Activated T-cell treated with anti-CD3 and anti-CD28 coated beads, Interleukin-2, amount 50 U/mL, for 24 hours (primary cell): ENCODE results near the gene RAPGEF1.
"Not testable (repeated sequence)": the region's sequence is repeated elsewhere in the genome, so short reads cannot be mapped to it uniquely, and the experiment has no call there.

Source experiments
- DNase-seq: peaks from one replicate; pipeline ENCODE4 v3.0.0-alpha.2; 2020
- H3K27ac Mint-ChIP-seq: 2 replicates; pipeline ENCODE4 v1.8.0; 2020; ENCODE audit warnings: mild to moderate bottlenecking, mixed read lengths
- H3K27me3 Mint-ChIP-seq: 2 replicates; pipeline ENCODE4 v1.8.0; 2020; ENCODE audit warnings: mixed read lengths
- H3K36me3 Mint-ChIP-seq: 2 replicates; pipeline ENCODE4 v1.8.0; 2020; ENCODE audit warnings: low read depth, mixed read lengths
- H3K4me1 Mint-ChIP-seq: 2 replicates; pipeline ENCODE4 v1.8.0; 2020; ENCODE audit warnings: low read depth, mixed read lengths
- H3K4me3 Mint-ChIP-seq: 2 replicates; pipeline ENCODE4 v1.8.0; 2020; ENCODE audit warnings: mild to moderate bottlenecking, moderate library complexity, mixed read lengths
- H3K9me3 Mint-ChIP-seq: 2 replicates; pipeline ENCODE4 v1.8.0; 2020; ENCODE audit warnings: mixed read lengths

The RAPGEF1 gene

DNA sequence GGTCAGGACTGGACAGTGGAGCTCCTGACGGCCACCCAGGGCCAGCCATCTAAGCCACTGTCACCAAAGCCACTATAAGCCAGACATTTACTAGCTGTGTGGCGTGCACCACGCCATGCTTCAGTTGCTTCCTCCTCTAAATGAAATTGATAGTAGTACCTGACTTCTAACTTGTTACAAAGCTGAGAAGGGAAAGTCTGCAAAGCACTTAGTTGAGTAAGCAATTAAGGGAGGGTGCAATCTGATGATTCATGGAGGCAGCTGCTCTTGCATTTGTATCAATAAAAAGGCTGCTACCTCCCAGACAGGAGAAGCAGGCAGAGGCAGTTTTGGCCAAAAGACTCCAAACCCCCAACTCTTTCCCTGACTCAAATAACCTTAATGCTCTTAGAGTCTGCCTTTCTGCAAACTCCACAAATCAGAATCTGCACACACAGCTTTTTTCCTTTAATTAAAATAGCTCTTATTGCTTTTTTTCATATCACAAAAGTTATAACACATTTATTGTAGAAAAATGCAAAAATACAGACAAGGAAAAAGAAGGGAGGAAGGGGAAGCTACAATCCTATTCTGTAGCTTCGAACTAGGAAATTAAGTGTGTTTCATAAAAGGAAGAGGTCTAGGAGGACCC is 19.3 kb upstream of the RAPGEF1 start:
- Mint-ChIP-seq H3K36me3 (no peaks in the 10 kb centered on the region), H3K4me1 (peaks cover 21% of the 10 kb centered on the region), H3K27me3 (peaks cover 3% of the 10 kb centered on the region), H3K27ac (no peak overlapping the region), H3K9me3 (no peaks in the 10 kb centered on the region), H3K4me3 (no peak overlapping the region)
- DNase-seq, result no peak

DNA sequence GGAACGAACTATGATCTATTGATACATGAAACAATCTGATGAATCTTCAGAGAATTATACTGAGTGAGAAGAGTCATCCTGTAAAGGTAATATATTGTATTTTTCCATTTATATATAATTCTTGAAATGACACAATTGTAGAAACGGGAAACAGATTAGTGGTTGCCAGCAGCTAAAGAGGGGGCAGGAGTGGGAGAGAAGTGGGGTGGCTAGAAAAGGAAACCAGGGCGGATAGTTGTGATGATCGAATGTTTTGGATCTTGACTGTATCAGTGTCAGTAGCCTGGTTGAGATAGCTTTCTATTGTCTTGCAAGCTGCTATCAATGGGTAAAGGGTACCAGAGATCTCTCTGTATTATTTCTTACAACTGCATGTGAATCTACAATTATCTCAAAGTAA is 17.7 kb upstream of the RAPGEF1 start:
- DNase-seq, result no peak
- H3K4me3 Mint-ChIP-seq, result no peak overlapping the region
- peaks cover 21% of the 10 kb centered on the region for H3K4me1 Mint-ChIP-seq
- peaks cover 3% of the 10 kb centered on the region for H3K27me3 Mint-ChIP-seq
- no peaks in the 10 kb centered on the region for H3K36me3 Mint-ChIP-seq
- no peaks in the 10 kb centered on the region for H3K9me3 Mint-ChIP-seq
- no peak overlapping the region for H3K27ac Mint-ChIP-seq

DNA sequence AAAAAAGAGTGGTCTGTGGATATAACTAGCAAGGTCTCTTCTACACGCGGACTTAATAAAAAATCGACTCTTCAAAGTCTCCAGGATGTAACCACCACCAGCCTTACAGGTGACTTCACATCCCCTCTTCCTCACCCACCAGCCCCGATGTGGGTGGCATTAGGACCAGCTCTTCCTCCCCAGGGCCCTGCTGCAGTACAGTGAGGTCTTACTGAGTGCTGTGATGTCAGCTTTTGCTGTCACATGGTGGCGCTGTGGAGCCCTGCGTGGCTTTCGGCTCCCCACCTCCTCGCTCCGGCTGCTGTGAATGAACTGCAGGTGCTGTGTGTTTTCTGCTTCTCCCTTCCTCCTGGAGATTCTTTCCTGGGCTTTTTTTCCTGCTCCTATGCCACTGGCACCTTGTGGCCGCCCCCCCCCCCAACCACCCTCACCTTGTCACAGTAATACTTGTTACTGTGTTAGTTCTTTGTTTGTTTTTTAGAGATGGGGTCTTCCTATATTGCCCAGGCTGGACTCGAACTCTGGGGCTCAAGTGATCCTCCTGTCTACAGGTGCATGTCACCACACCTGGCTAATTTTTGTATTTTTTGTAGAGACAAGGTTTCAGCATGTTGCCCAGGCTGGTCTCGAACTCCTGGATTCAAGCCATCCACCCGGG is 15.8 kb upstream of the RAPGEF1 start:
- peak; percentile 89 for DNase-seq
- no peak overlapping the region for H3K27ac Mint-ChIP-seq
- H3K4me1 Mint-ChIP-seq, result peaks cover 21% of the 10 kb centered on the region
- no peaks in the 10 kb centered on the region for H3K9me3 Mint-ChIP-seq
- no peaks in the 10 kb centered on the region for H3K36me3 Mint-ChIP-seq
- H3K4me3 Mint-ChIP-seq, result no peak overlapping the region
- peaks cover 3% of the 10 kb centered on the region for H3K27me3 Mint-ChIP-seq

DNA sequence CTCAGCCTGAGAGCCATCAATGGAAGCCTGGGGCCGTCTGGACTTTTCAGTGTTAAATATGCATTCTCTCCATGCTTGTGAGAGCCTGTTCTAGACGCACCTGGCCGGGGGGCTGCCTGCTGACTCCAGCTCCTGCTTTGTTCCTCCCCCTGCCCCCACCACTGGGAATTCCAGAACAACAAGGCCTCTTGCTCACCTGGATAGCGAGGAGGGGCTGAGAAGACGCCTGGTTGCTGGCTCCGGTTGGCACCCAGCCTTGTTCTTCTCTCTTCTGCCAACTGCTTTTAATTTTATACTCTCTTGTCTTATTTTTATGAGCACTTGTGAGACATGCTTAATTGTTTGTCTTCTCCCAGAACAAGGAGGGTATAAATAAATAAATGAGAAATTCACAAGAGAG is 15.0 kb upstream of the RAPGEF1 start:
- Mint-ChIP-seq H3K36me3 (no peaks in the 10 kb centered on the region), H3K27ac (no peak overlapping the region), H3K4me3 (no peak overlapping the region)

DNA sequence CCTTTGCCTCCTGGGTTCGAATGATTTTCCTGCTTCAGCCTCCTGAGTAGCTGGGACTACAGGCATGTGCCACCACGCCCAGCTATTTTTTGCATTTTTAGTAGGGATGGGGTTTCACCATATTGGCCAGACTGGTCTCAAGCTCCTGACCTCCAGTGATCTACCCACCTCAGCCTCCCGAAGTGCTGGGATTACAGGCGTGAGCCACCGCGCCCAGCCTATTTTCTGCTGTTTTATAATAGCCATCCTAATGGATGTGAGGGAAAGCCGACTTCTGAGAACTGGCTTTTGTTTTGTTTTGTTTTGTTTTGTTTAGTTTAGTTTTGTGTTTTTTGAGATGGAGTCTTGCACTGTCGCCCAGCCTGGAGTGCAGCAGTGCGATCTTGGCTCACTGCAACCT is 13.9 kb upstream of the RAPGEF1 start:
- not testable (repeated sequence) for H3K4me3 Mint-ChIP-seq, H3K27ac Mint-ChIP-seq, H3K9me3 Mint-ChIP-seq, H3K36me3 Mint-ChIP-seq, H3K27me3 Mint-ChIP-seq, DNase-seq
- H3K4me1 Mint-ChIP-seq, result peaks cover 16% of the 10 kb centered on the region

More for the DNA sequence above, 15.0 kb upstream of the RAPGEF1 start:
- H3K4me1 Mint-ChIP-seq, result peaks cover 21% of the 10 kb centered on the region
- DNase-seq, result no peak
- no peaks in the 10 kb centered on the region for H3K9me3 Mint-ChIP-seq
- peaks cover 3% of the 10 kb centered on the region for H3K27me3 Mint-ChIP-seq

DNA sequence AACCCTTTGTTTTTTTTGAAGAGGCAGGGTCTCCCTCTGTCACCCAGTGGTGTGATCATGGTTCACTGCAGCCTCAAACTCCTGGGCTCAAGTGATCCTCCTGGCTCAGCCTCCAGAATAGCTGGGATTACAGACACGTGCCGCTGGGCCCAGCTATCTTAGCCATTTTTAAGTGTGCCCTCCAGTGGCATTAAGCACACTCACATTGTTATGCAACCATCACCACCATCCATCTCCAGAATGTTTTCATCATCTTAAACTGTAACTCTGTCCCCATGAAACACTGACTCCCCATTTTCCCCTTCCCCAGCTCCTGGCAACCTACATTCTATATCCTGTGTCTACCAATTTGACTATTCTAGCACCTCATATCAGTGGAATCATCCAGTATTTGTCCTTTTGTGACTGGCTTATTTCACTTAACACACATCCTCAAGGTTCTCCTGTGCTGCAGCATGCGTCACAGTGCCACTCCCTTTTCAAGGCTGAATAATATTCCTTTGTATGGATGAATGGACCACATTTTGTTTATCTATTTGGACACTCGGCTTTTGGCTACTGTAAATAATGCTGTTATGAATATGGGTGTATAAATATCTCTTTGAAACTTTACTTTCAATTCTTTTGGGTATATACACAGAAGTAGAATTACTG is 12.5 kb upstream of the RAPGEF1 start:
- no peak for DNase-seq
- Mint-ChIP-seq H3K4me3 (no peak overlapping the region), H3K4me1 (peaks cover 12% of the 10 kb centered on the region), H3K27ac (no peak overlapping the region), H3K36me3 (no peaks in the 10 kb centered on the region), H3K9me3 (no peaks in the 10 kb centered on the region), H3K27me3 (no peaks in the 10 kb centered on the region)

DNA sequence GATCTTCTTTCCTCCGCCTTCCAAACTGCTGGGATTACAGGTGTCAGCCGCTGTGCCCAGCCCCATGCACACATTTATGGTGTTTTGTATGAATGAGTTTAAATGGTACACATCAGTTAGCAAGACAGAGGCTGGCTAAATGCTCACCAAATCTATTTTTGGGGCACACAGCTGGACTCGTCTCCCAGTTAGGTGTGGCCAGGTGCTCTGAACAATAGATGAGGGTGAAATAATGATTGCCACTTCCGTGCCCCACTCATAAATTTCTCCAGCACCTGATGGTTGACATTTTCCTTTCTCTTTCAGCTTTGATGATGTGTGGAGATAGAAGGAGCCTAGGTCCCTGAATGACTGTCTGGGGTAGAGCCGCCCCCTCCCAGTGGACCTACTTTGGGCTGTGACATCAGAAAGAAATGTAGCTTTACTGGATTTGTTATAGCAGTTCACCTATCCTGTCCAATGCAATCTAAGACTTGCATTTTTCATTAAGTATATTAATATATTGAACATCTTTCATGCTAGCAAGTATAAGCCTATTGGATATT is 8.6 kb upstream of the RAPGEF1 start:
- H3K4me1 Mint-ChIP-seq, result peaks cover 35% of the 10 kb centered on the region
- H3K27me3 Mint-ChIP-seq, result no peaks in the 10 kb centered on the region
- H3K9me3 Mint-ChIP-seq, result no peaks in the 10 kb centered on the region
- H3K27ac Mint-ChIP-seq, result no peak overlapping the region
- H3K4me3 Mint-ChIP-seq, result no peak overlapping the region
- no peak for DNase-seq
- no peaks in the 10 kb centered on the region for H3K36me3 Mint-ChIP-seq

DNA sequence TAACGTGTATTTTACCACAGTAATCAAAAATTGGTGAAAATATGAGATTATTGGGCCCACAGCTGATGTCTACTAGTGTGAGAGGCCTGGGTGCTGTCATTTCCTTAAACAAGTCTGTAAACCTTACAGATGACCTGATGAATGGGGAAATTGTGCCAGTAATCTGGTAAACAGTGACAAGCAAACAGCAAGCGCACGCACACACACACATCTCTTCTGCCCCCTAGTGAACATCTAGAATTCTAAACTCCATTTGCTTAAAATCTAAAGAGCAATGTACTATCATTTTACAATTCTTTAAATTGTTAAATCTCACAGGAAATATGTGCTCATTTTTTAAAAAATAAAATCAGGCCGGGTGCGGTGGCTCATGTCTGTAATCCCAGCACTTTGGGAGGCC is 7.5 kb upstream of the RAPGEF1 start:
- no peaks in the 10 kb centered on the region for H3K9me3 Mint-ChIP-seq
- H3K27ac Mint-ChIP-seq, result no peak overlapping the region
- no peaks in the 10 kb centered on the region for H3K27me3 Mint-ChIP-seq
- peaks cover 45% of the 10 kb centered on the region for H3K4me1 Mint-ChIP-seq
- no peak overlapping the region for H3K4me3 Mint-ChIP-seq
- no peak for DNase-seq
- no peaks in the 10 kb centered on the region for H3K36me3 Mint-ChIP-seq

DNA sequence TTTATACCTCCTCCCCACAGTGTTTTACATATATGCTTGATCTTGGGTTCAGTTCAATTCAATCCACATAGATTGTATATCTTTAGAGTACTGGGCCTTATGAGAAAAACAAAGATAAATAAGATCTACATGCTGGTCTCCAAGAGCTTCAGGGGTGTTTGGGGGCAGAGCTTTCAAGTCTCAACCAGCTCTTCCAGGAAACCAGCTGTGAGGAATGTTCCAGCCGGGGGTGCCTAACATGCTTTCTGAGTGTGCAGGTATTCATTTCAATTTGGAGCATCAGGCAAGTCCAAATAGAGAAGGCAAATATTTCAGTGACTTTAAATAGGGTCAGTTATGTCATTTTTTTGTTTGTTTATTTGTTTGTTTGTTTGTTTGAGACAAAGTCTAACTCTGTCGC is 5.7 kb upstream of the RAPGEF1 start:
- no peak overlapping the region for H3K4me3 Mint-ChIP-seq
- no peak for DNase-seq
- H3K27ac Mint-ChIP-seq, result no peak overlapping the region
- peaks cover 45% of the 10 kb centered on the region for H3K4me1 Mint-ChIP-seq
- no peaks in the 10 kb centered on the region for H3K36me3 Mint-ChIP-seq
- H3K27me3 Mint-ChIP-seq, result no peaks in the 10 kb centered on the region
- H3K9me3 Mint-ChIP-seq, result no peaks in the 10 kb centered on the region

DNA sequence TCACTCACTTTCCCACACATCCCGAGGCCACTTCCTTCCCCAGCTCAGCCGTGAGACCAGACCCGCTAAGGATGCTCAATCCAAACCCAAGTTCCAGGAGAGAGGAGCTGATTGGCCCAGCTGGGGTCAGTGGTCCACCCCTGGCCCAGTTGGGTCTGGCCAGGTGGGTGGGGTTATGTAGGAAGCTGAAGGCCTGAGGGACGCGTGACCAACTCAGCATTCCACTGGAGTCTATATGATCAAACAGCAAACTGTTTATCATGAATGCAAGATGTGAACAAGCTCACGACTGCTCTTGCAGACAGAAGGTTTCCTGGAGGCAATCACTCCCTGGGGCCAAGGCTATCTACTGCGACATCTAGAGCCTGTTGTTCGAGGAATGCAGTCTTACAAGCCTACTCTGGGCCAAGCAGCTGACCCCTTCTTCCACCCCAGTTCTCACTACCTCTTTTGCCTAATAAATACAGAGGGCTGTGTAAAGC is 4.9 kb upstream of the RAPGEF1 start:
- H3K9me3 Mint-ChIP-seq, result no peaks in the 10 kb centered on the region
- H3K36me3 Mint-ChIP-seq, result no peaks in the 10 kb centered on the region
- DNase-seq, result no peak
- no peak overlapping the region for H3K4me3 Mint-ChIP-seq
- no peaks in the 10 kb centered on the region for H3K27me3 Mint-ChIP-seq
- peaks cover 49% of the 10 kb centered on the region for H3K4me1 Mint-ChIP-seq
- peak overlapping the region; percentile 79 for H3K27ac Mint-ChIP-seq

DNA sequence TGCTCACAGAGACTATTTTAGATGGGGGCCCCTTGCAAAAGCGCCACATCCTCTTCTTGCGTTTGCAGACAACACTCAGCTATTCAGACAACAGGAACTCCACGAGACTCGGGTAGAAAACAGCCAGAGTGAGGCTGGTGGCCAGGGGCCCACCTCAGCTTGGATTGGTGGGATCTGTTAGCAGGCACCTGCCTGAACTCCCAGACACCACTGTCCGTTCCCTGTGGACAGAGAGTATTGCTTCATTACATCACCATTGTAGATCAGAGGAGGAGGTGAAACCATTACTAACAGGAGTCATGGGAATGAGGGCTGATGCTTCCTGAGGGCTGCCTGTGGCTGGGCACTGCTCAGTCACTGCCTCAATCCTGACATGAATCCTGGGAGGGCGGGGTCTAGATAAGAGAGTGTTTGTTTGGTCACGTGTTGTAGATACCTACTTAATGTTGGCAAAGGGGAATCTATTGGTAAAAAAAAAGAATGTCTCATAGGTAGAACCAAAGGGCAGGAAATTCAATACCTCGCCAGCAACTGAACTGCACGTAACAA is 4.4 kb upstream of the RAPGEF1 start:
- H3K27ac Mint-ChIP-seq, result peak overlapping the region; percentile 79
- peaks cover 49% of the 10 kb centered on the region for H3K4me1 Mint-ChIP-seq
- no peak for DNase-seq
- no peak overlapping the region for H3K4me3 Mint-ChIP-seq
- H3K36me3 Mint-ChIP-seq, result peaks cover under 1% of the 10 kb centered on the region
- H3K27me3 Mint-ChIP-seq, result no peaks in the 10 kb centered on the region
- no peaks in the 10 kb centered on the region for H3K9me3 Mint-ChIP-seq

DNA sequence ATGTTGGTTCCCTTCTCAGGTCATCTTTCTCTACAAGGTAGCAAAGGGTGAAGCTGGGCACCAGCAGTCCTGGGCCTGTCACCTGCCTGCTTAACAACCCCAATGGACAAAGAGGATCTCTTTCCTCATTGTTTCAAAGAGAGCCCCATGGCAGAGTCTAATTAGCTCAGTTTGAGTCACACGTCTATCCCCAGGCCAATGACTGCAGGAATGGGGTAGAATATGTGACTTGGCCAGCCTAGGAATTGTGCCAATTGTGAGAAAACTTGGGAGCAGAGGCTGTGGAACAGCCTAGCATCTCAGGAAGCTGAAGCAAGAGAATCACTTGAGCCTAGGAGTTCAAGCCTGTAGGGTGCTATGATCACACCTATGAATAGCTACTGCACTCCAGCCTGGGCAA is 3.6 kb upstream of the RAPGEF1 start:
- peak overlapping the region; percentile 79 for H3K27ac Mint-ChIP-seq

DNA sequence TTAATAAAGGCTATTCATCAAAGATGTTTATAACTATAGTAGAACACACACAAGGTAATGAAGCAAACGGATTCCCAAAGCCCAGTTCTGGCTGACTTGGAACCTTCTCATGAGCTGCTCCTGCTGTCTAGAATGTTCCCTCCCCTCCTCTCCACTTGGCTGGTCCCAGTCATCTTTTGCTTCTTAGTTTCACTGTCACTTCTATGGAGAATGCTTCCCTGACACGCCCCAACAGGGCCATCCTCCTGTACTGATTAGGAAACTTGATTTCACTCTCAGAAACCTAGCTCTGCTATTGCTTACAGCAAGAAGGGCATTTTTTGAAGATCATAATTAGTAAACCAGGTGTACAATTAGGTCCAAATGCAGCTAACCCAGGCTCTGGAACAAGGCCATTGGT is 3.2 kb upstream of the RAPGEF1 start:
- H3K4me1 Mint-ChIP-seq, result peaks cover 53% of the 10 kb centered on the region
- DNase-seq, result no peak
- H3K36me3 Mint-ChIP-seq, result peaks cover 9% of the 10 kb centered on the region
- H3K9me3 Mint-ChIP-seq, result no peaks in the 10 kb centered on the region
- no peaks in the 10 kb centered on the region for H3K27me3 Mint-ChIP-seq
- no peak overlapping the region for H3K27ac Mint-ChIP-seq
- H3K4me3 Mint-ChIP-seq, result no peak overlapping the region

More for the DNA sequence above, 3.6 kb upstream of the RAPGEF1 start:
- peaks cover 52% of the 10 kb centered on the region for H3K4me1 Mint-ChIP-seq
- no peaks in the 10 kb centered on the region for H3K9me3 Mint-ChIP-seq
- peaks cover 8% of the 10 kb centered on the region for H3K36me3 Mint-ChIP-seq
- no peak for DNase-seq
- H3K4me3 Mint-ChIP-seq, result no peak overlapping the region
- H3K27me3 Mint-ChIP-seq, result no peaks in the 10 kb centered on the region

DNA sequence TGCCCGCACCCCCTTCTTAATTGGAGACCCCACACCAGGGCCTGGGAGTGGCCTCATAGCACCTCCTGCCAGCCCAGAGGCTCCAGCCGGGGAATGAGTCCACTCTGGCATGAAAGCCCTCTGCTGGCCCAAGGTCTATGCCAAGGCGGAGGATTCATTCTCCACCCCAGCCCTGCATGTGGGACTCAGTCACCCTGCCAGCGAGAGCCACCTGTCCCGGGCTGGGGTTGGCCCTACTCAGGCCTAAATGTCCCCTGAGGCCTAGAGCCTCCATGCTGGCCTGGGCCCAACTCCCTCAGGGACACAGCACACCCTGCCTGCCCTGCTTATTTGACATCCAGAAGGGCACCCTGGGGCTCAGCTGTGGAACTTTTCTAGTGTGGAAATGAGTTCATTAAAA is 1.0 kb upstream of the RAPGEF1 start:
- Mint-ChIP-seq H3K27ac (peak overlapping the region; percentile 91), H3K27me3 (no peaks in the 10 kb centered on the region), H3K36me3 (peaks cover 24% of the 10 kb centered on the region), H3K4me3 (peak overlapping the region; percentile 66), H3K4me1 (peaks cover 61% of the 10 kb centered on the region), H3K9me3 (no peaks in the 10 kb centered on the region)
- no peak for DNase-seq
